SH-SY5Y (cell line): Measurements from ENCODE around the gene SLC16A6.

Source experiments
- GATA2 ChIP-seq: IDR thresholded peaks from 2 replicates; pipeline ENCODE4 v1.6.1; 2011; ENCODE audit warnings: mild to moderate bottlenecking, low read depth, low read length
- GATA3 ChIP-seq: IDR thresholded peaks from 2 replicates; pipeline ENCODE4 v1.6.1; 2011; ENCODE audit warnings: low read depth, mild to moderate bottlenecking, low read length, moderate library complexity

GRCh38 chr17:68289473-68289872 is 1.5 kb downstream of the SLC16A6 start:
- TF ChIP-seq GATA2 (no peak), GATA3 (no peak)
